ENCODE measurements around the gene RAB11FIP5. TPM values are rescaled to one million over a fixed set of nuclear protein-coding genes. Genes with fewer than 3 reads are reported as not detected.

RAB11FIP5 gene
- total and polyA plus RNA-seq, 10 of the 15 experiments (the other 5 are each of a cell fraction or from before 2014, with no cell fraction given), result 0.03 to 0.20 (median 0.06) TPM; not detected in 6

DNA sequence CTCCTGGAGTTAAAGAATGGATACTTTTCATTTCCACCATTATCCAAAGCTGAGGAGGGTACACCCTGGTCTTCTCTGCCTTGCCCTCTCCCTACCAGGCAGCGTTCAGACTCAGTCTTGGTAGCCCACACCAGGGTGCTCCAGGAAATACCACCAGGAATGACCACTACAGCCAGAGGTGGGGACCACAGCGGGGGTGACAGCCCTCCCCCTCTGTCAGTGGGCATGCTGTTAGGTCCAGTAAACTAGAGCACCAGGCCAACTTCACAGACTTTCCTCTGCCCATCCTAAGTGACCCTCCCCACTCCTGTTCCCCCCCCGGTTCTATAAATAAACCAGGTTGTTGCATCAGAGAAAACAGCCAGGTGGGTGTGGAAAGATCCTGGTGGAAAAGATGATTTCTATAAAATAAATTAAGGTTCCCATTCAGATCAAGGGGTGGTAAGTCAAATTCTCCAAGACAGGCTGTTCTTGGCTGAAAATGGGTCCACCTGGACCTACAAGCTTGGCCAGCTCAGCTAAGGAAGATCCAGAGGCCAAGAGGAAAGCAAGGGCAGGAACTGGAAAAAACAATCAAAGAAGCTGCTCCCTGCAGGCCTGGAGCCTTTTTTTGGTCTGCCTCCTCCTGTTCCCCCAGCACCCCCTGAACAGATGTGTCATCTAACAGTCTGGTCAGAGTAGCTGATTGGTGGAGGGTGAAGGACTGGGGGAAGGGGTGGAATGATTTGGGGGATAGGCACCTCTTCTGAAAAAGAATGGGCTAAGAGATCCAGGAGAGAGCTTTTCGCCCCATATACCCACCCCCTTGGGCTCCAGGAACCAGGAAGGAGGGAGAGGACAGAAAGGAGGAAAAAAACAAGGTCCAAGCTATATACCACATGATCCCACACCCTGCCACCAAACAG lies 2.3 kb downstream of the RAB11FIP5 start:
- in situ Hi-C loops (cut with MboI), result no loop called here
- no peaks in the 10 kb centered on the region for H3K9me3 ChIP-seq (replicated peaks; ENCODE audit: control insufficient read depth, insufficient read depth, low read length)
- H3K9ac ChIP-seq (ENCODE audit: control insufficient read depth, insufficient read depth, low read length), result no peak overlapping the region
- no peak overlapping the region for H3K4me2 ChIP-seq (ENCODE audit: control insufficient read depth, insufficient read depth)
- H3K27ac ChIP-seq (ENCODE audit: control insufficient read depth, insufficient read depth), result no peak overlapping the region
- ChIA-PET SMC1A (ENCODE audit: uncharacterized antibody, unreplicated experiment) (interaction anchor here (0.5 to 1.1 kb wide), 3 partner anchors 26 to 469 kb away, joined by 3 read pairs; no protein-coding TSS in a partner anchor), POLR2A (no interaction called here), RAD21 (ENCODE audit: unreplicated experiment) (no interaction called here), CTCF (interaction anchor here (0.7 kb wide), 1 partner anchor 46 kb away, joined by 3 read pairs; no protein-coding TSS in a partner anchor)
- ATAC-seq (no peak), FAIRE-seq (no peak), DNase-seq (ENCODE audit: low read depth, low spot score) (no peak)
- BruUV-seq (replicated peaks), result no TSS peak
- H3K4me1 ChIP-seq (ENCODE audit: control insufficient read depth, insufficient read depth, low read length), result no peaks in the 10 kb centered on the region
- no peak overlapping the region for H3K4me3 ChIP-seq
- no peaks in the 10 kb centered on the region for H4K20me1 ChIP-seq (ENCODE audit: control insufficient read depth, insufficient read depth)
- TF ChIP-seq PML (IDR thresholded peaks at IDR 0.05; ENCODE audit: low read length) (no peak), SREBF2 (IDR thresholded peaks at IDR 0.05; ENCODE audit: low read length) (no peak), EZH2 (IDR thresholded peaks at IDR 0.05; ENCODE audit: borderline replicate concordance, control insufficient read depth, low read depth, low read length) (no peak), SUZ12 (IDR thresholded peaks at IDR 0.05; ENCODE audit: unreplicated experiment) (no peak), MTA2 (IDR thresholded peaks at IDR 0.05; ENCODE audit: low read depth) (no peak), SMAD1 (IDR thresholded peaks at IDR 0.05; ENCODE audit: low read depth, partially characterized antibody) (no peak), KAT2A (conservative IDR thresholded peaks at IDR 0.05; ENCODE audit: control insufficient read depth, low read depth, low read length) (no peak), BCL11A (IDR thresholded peaks at IDR 0.05; ENCODE audit: low read depth, low read length) (no peak), ZNF384 (IDR thresholded peaks at IDR 0.05; ENCODE audit: borderline replicate concordance, low read depth, low read length) (no peak), IRF4 (IDR thresholded peaks at IDR 0.05; ENCODE audit: low read depth, low read length) (no peak), ASH2L (IDR thresholded peaks at IDR 0.05; ENCODE audit: borderline replicate concordance, low read depth) (no peak), DPF2 (IDR thresholded peaks at IDR 0.05) (no peak), STAT1 (conservative IDR thresholded peaks at IDR 0.05) (no peak)
- TF ChIP-seq, protein P1, sequence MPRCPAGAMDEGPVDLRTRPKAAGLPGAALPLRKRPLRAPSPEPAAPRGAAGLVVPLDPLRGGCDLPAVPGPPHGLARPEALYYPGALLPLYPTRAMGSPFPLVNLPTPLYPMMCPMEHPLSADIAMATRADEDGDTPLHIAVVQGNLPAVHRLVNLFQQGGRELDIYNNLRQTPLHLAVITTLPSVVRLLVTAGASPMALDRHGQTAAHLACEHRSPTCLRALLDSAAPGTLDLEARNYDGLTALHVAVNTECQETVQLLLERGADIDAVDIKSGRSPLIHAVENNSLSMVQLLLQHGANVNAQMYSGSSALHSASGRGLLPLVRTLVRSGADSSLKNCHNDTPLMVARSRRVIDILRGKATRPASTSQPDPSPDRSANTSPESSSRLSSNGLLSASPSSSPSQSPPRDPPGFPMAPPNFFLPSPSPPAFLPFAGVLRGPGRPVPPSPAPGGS (IDR thresholded peaks at IDR 0.05; ENCODE audit: borderline replicate concordance, insufficient read depth, low read depth, low read length, poor library complexity, severe bottlenecking), result no peak
- peaks cover 6 to 17% of the 10 kb centered on the region in 2 experiments for H3K27me3 ChIP-seq (replicated peaks in 1 of 2; ENCODE audit: control insufficient read depth in 2 of 2, insufficient read depth in 2 of 2, low read length in 1 of 2)
- no peaks in the 10 kb centered on the region for H3K36me3 ChIP-seq (ENCODE audit: control insufficient read depth in 2 of 2, insufficient read depth in 2 of 2, low read length in 1 of 2)
- 5% methylated on average over 4 of the region's 4 CpGs for WGBS (ENCODE audit: insufficient coverage, insufficient replicate concordance, low lambda C conversion rate, missing lambda C conversion rate)
- no peak overlapping the region for H2AFZ ChIP-seq (ENCODE audit: control insufficient read depth, low read depth, low read length)
- intact Hi-C loops (cut with micrococcal nuclease; ENCODE audit: unreplicated experiment), result no loop called here
- no peaks in the 10 kb centered on the region for H3K79me2 ChIP-seq (ENCODE audit: control insufficient read depth, insufficient read depth, low read length)
